ENCODE data around the gene IQCH. TPM values are rescaled to one million over a fixed set of nuclear protein-coding genes. Genes with fewer than 3 reads are reported as not detected.
A peak's percentile ranks its signal among the peaks of the same experiment; 100 is the strongest.
"Not testable (repeated sequence)": the region's sequence is repeated elsewhere in the genome, so short reads cannot be mapped to it uniquely, and the experiment has no call there.

The IQCH gene
- total RNA-seq, 3 donors from 2014 or later (not counting 1 experiment from before 2014, with no cell fraction given), result 0.78 to 1.4 (median 0.86) TPM

DNA sequence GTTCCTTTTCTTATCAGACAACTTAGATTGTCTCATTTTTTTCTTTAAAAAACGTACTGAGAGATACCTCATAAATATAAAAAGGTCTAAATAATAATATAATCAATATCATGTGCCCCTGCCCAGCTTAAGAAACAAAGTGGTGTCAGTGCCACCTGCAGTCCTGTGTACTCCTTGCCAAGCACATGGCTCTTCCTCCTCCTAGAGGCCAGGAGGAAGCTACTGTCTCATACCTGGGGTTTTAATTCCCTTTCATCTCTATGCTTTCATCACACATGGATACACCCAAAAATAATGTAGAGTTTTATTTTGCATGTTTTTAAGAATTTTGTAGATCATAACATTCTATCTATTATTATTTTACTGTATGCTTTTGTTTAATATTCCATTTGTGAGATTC lies 167.7 kb downstream of the IQCH start:
- H3K36me3 Mint-ChIP-seq, result no peaks in the 10 kb centered on the region
- intact Hi-C loops (cut with micrococcal nuclease), result no loop called here
- Histone ChIP-seq H3K9me3 (ENCODE audit: control insufficient read depth, insufficient read depth, low read length) (no peaks in the 10 kb centered on the region), H3K27me3 (ENCODE audit: control insufficient read depth, insufficient read depth, low read length) (no peaks in the 10 kb centered on the region), H3K36me3 (ENCODE audit: control insufficient read depth, insufficient read depth, low read length) (no peaks in the 10 kb centered on the region), H3K4me1 (ENCODE audit: control insufficient read depth, insufficient read depth, low read length) (no peaks in the 10 kb centered on the region), H3K27ac (ENCODE audit: low read length) (no peak overlapping the region), H3K4me3 (ENCODE audit: low read length) (no peak overlapping the region)
- no peak overlapping the region for H3K4me3 Mint-ChIP-seq
- H3K4me1 Mint-ChIP-seq, result peaks cover 0 to 12% of the 10 kb centered on the region in 2 donors
- no peak for DNase-seq
- no peak overlapping the region for H3K27ac Mint-ChIP-seq
- H3K27me3 Mint-ChIP-seq (ENCODE audit: low read depth in 2 of 2), result no peaks in the 10 kb centered on the region
- no peaks in the 10 kb centered on the region for H3K9me3 Mint-ChIP-seq
- no CpG with 5 or more reads among the region's 1 CpG for WGBS (ENCODE audit: insufficient coverage)
- TF ChIP-seq, protein P1, sequence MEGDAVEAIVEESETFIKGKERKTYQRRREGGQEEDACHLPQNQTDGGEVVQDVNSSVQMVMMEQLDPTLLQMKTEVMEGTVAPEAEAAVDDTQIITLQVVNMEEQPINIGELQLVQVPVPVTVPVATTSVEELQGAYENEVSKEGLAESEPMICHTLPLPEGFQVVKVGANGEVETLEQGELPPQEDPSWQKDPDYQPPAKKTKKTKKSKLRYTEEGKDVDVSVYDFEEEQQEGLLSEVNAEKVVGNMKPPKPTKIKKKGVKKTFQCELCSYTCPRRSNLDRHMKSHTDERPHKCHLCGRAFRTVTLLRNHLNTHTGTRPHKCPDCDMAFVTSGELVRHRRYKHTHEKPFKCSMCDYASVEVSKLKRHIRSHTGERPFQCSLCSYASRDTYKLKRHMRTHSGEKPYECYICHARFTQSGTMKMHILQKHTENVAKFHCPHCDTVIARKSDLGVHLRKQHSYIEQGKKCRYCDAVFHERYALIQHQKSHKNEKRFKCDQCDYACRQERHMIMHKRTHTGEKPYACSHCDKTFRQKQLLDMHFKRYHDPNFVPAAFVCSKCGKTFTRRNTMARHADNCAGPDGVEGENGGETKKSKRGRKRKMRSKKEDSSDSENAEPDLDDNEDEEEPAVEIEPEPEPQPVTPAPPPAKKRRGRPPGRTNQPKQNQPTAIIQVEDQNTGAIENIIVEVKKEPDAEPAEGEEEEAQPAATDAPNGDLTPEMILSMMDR (IDR thresholded peaks at IDR 0.05), result no peak
- ATAC-seq, result no peak

DNA sequence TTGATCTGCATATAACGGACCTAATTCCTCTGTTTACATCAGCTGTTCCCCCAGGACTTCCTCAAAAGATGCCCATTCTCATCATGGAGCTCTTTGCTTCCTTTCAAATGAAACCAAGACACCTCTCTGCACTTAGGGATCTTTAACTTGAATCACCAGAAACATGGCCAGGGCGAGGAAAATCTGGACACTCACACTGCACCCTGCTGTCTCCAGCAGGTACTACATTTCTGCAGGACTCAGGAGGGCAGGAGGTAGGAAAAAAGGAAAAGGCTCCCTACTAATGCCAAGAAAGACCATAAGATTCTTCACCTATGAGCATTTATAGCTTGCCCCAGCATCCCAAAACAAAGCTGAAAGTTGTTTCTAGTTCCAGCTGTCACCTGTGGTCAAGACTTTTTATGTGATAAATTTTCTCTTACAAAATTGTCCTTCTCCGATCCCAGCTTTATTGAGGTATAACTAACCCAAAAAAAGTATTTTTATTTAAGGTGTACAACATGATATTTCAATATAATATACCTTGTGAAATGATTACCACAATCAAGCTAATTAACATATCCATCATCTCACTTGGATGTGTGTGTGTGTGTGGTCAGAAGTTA lies 179.0 kb downstream of the IQCH start:
- no peaks in the 10 kb centered on the region for H3K9me3 Mint-ChIP-seq
- H3K9me3 ChIP-seq (ENCODE audit: control insufficient read depth, insufficient read depth, low read length), result no peaks in the 10 kb centered on the region
- H3K27me3 Mint-ChIP-seq (ENCODE audit: low read depth in 2 of 2), result no peaks in the 10 kb centered on the region
- H3K4me3 ChIP-seq (ENCODE audit: low read length), result no peak overlapping the region
- H3K4me3 Mint-ChIP-seq, result no peak overlapping the region
- H3K4me1 Mint-ChIP-seq, result no peaks in the 10 kb centered on the region
- H3K27me3 ChIP-seq (ENCODE audit: control insufficient read depth, insufficient read depth, low read length), result no peaks in the 10 kb centered on the region
- intact Hi-C loops (cut with micrococcal nuclease), result loop anchor here (1.0 kb wide), 1 partner anchor 487 kb away; no protein-coding TSS in a partner anchor
- DNase-seq (peak in 1 of 2 donors; percentile 39), ATAC-seq (peak in 2 of 3 donors; percentile 42 to 49)
- no peaks in the 10 kb centered on the region for H3K36me3 Mint-ChIP-seq
- H3K27ac Mint-ChIP-seq, result no peak overlapping the region
- TF ChIP-seq, protein P1 (IDR thresholded peaks at IDR 0.05), result peak; percentile 67
- WGBS (ENCODE audit: insufficient coverage), result 77% methylated on average over 2 of the region's 3 CpGs
- H3K36me3 ChIP-seq (ENCODE audit: control insufficient read depth, insufficient read depth, low read length), result no peaks in the 10 kb centered on the region
- no peaks in the 10 kb centered on the region for H3K4me1 ChIP-seq (ENCODE audit: control insufficient read depth, insufficient read depth, low read length)
- H3K27ac ChIP-seq (ENCODE audit: low read length), result no peak overlapping the region

DNA sequence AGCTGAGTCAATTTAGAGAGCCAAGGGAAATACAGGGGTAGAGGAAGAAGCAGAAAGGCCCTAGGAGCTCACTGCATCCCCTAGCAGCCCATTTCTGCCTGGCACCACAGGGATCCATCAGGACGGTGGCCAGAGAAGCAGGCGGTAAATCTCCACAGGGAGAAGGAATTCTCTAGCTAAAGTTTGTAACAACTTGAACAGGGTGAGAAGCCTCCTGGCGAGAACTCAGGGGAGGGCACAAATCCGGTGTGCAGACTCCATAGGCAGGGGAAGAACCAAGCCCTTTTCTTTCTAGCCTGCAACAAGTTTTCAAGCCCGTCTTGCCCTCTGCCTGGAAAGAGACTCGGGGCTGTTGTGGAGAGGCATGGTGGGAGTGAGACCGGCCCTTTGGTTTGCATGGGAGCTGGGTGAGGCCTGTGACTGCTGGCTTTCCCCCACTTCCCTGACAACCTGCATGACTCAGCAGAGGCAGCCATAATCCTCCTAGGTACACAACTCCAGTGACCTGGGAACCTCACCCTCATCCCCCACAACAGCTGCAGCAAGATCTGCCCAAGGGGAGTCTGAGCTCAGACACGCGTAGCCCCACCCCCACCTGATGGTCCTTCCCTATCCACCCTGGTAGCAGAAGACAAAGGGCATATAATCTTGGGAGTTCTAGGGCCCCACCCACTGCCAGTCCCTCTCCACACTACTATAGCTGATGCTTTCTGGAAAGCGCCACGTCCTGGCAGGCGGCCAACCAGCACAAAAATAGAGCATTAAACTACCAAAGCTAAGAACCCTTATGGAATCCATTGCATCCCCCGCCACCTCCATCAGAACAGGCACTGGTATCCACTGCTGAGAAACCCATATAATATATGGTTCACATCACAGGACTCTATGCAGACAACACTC lies 182.0 kb downstream of the IQCH start:
- intact Hi-C loops (cut with micrococcal nuclease); H3K9me3 Mint-ChIP-seq; H3K4me1 Mint-ChIP-seq; H3K27ac Mint-ChIP-seq; H3K27me3 ChIP-seq (ENCODE audit: control insufficient read depth, insufficient read depth, low read length); H3K4me3 Mint-ChIP-seq; H3K36me3 ChIP-seq (ENCODE audit: control insufficient read depth, insufficient read depth, low read length); DNase-seq; H3K36me3 Mint-ChIP-seq; ATAC-seq; H3K27ac ChIP-seq (ENCODE audit: low read length); H3K4me1 ChIP-seq (ENCODE audit: control insufficient read depth, insufficient read depth, low read length); H3K9me3 ChIP-seq (ENCODE audit: control insufficient read depth, insufficient read depth, low read length); H3K27me3 Mint-ChIP-seq (ENCODE audit: low read depth in 2 of 2); H3K4me3 ChIP-seq (ENCODE audit: low read length): not testable (repeated sequence)
- WGBS (ENCODE audit: insufficient coverage), result 95% methylated on average over 12 of the region's 13 CpGs

DNA sequence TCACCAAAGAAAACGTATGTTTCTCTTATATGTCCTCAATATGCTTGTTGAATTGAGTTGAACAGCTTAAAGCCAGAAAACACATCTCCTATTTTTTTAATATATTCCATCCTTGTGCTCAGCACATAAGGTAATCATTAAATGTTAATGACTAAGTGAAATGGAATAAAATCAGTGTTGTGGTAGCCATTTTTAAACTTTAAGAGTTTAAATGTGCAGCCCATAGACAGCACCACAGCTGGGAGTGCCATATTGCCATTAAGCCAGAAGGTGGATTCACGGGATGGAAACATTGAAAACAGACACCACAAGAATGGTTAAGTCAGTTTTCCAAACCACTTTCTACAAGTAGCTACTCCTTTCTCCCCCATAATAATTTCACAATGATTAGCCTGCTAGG lies 189.5 kb downstream of the IQCH start:
- H3K36me3 ChIP-seq (ENCODE audit: control insufficient read depth, insufficient read depth, low read length), result no peaks in the 10 kb centered on the region
- Mint-ChIP-seq H3K27ac (no peak overlapping the region), H3K36me3 (no peaks in the 10 kb centered on the region), H3K4me3 (no peak overlapping the region), H3K27me3 (ENCODE audit: low read depth in 2 of 2) (no peaks in the 10 kb centered on the region), H3K4me1 (no peaks in the 10 kb centered on the region), H3K9me3 (peaks cover 0 to 2% of the 10 kb centered on the region in 2 donors)
- TF ChIP-seq, protein P1 (IDR thresholded peaks at IDR 0.05), result no peak
- intact Hi-C loops (cut with micrococcal nuclease), result no loop called here
- H3K27ac ChIP-seq (ENCODE audit: low read length), result no peak overlapping the region
- no peak overlapping the region for H3K4me3 ChIP-seq (ENCODE audit: low read length)
- ATAC-seq, result no peak
- WGBS (ENCODE audit: insufficient coverage), result 95% methylated on average over 1 of the region's 2 CpGs
- DNase-seq, result no peak
- H3K27me3 ChIP-seq (ENCODE audit: control insufficient read depth, insufficient read depth, low read length), result no peaks in the 10 kb centered on the region
- H3K4me1 ChIP-seq (ENCODE audit: control insufficient read depth, insufficient read depth, low read length), result no peaks in the 10 kb centered on the region
- no peaks in the 10 kb centered on the region for H3K9me3 ChIP-seq (ENCODE audit: control insufficient read depth, insufficient read depth, low read length)
